ENCODE data around the gene KDELR3.
A peak's percentile ranks its signal among the peaks of the same experiment; 100 is the strongest.

The KDELR3 gene

GRCh38 chr22:38440747-38441350 is 27.0 kb upstream of the KDELR3 start:
- DNase-seq = no peak

GRCh38 chr22:38441620-38442287 is 26.1 kb upstream of the KDELR3 start:
- DNase-seq = no peak

GRCh38 chr22:38442967-38443627 is 24.8 kb upstream of the KDELR3 start:
- DNase-seq = no peak

DNA sequence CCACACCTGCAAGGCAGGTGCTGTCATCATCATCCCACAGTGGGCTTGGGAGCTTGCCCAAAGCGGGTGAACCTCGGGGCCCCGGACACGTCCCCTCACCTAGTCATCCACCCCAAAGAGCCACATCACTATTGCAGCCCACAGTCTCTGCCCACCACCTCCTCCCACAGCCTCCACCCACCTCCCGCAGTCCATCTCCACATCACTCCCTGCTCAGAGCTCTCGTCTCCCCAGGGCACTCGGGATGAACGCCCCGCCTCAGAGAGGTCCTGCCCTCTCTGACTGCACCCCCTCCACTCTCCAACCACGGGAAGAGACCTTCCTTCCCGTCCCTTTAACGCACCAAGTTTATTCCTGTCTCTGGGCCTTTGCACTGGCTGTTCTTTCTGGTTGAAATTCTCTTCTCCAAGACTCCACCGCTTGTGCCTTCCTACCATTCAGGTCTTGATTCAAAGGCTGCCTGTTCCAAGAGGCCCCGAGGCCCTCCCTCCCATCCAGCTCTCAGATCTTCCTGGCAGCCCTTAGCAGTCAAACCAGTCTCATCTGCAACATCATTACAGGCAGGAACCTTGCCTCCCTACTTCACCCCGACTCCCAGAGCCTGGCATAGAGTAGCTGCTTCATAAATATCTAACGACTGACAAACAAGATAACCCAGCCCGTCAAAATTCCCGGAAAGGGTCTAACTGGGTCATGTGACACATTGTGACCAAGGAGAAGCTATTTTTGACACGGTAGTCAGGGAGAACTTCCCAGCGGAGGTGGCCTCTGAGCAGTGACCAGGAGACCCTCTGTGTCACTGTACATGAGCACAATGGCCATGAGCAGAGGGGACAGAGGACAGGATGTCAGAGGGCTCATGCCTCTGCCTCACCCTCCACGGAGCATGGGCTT is 24.0 kb upstream of the KDELR3 start:
- DNase-seq = peak; percentile 27

GRCh38 chr22:38444783-38445182 is 23.1 kb upstream of the KDELR3 start:
- DNase-seq = no peak

- no peak for DNase-seq
Observed at GRCh38 chr22:38446018-38446601, 21.8 kb upstream of the KDELR3 start.

GRCh38 chr22:38448945-38449745 is 18.8 kb upstream of the KDELR3 start:
- no peak for DNase-seq

- DNase-seq = no peak
Observed at GRCh38 chr22:38449776-38450175, 18.1 kb upstream of the KDELR3 start.

DNA sequence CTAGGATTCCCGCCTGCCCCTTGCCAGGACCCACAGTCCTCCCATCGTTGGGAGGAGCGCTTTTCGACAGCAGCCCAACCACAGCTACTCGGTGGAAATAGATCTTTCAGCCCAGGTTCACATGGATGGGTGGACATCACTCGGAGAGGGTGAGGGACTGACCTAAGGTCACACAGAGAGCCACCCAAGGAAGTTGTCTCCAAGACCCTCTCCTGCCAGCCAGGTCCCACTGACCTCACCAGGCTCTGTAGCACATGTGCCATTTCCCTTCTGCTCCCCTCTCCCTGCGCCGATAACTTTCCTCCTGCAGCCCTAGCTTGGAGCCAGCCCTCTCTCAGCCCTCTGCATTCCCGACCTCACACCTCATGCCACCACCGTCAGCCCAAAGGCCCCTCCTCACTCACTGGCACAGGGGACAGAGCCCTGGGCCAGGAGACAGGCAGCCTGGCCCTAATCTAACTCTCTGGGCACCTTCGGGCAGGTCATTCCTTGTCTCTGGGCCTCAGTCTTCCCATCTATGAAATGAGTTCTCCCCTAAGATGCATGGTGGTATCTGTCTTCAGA is 17.6 kb upstream of the KDELR3 start:
- no peak for DNase-seq

- DNase-seq = no peak
Observed at GRCh38 chr22:38451404-38451803, 16.5 kb upstream of the KDELR3 start.

- DNase-seq = no peak
Observed at GRCh38 chr22:38451864-38452263, 16.0 kb upstream of the KDELR3 start.

GRCh38 chr22:38452373-38453065 is 15.4 kb upstream of the KDELR3 start:
- DNase-seq = no peak

GRCh38 chr22:38453066-38453672 is 14.7 kb upstream of the KDELR3 start:
- no peak for DNase-seq

- no peak for DNase-seq
Observed at GRCh38 chr22:38453996-38454352, 13.9 kb upstream of the KDELR3 start.

- DNase-seq = no peak
Observed at GRCh38 chr22:38454353-38455075, 13.4 kb upstream of the KDELR3 start.

DNA sequence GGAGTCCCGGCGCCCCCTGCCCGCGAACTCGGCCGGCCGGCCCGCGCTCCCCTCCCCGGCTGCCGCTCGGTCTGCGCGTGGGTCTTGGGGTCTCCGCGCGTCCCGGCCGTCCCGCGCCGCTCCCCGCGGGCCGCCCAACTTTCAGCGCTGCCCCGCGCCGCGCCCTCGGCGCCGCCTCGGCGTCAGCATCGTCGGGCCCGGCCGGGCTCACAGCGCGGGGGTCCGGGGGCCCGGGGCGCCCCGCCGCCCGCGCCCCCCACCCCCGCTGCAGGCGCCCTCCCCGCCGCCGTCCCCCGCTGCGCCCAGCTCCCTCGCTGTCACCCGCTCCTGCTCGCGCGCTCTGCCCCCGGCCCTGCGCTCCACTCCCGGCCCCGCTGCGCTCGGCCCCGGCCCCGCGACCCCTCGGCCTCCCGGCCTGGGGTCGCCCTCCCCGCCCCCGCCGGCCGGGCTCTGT is 12.8 kb upstream of the KDELR3 start, which contains the start of gene KCNJ4:
Gene KCNJ4, minus strand, starts transcription at position 124 of the 454 bp plus-strand sequence. CDS start 27,067 bp downstream, outside the sequence.
- DNase-seq = no peak

DNA sequence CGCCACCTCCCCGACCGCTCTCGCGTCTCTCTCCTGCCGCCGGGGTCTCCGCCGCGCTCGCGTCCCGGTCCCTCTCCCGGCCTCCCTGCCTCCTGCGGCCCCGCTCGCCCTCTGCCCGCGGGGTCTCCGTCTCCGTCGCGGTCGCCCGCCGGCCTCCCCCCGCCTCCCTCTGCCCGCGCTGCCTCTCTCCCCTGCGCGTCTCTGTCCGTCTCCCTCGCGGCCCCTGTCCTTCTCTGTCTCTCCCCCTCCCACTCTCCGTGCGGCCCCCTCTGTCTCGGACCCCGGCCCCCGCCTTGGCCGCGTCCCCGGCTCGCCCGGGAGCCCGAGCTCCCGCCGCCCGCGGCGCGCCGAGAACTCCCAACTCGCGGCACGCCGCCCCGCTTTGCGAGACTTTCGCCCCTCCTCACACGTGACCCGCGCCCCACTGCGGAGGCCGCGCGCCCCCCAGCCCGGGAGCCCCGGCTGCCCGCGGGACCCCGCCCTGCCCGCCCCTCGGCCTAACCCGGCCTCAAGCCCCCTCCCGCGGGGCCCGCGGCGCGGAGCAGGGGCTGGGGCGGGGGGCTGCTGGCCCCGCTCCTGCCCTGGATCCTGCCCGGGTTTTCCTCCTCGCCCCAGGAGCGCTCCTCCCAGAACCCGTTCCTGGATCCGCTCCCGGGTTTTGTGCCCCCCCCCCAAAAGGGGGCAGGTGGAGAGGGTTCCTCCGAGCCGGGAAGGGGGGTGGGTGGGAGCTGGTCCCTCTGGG is 12.2 kb upstream of the KDELR3 start:
- no peak for DNase-seq

- no peak for DNase-seq
Observed at GRCh38 chr22:38456272-38456835, 11.5 kb upstream of the KDELR3 start.

All from hematopoietic multipotent progenitor cell treated with erythropoietin and hydrocortisone succinate and interleukin-3 and kit ligand, for 8 days (in vitro differentiated cells).